ENCODE data around the gene PKN3.

The PKN3 gene

DNA sequence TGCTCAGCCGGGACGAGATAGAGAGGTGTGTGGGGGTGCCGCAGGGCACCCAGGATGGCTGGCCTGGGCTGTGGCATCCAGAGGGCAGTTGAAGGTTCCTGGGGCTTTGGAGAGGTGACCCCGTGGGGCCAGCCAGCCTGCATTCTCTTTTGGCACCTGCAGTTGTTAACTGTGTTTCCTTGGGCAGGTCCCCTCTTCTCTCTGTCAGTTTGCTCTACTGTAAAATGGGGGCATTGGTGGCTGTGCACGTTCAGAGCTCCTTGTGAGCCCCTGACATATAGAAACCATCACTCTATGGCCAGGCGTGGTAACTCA lies 13.1 kb downstream of the PKN3 start:
- DNase-seq, result no peak

- DNase-seq, result no peak
Measured at GRCh38 chr9:128716581-128717254, 14.4 kb downstream of the PKN3 start.

GRCh38 chr9:128718047-128718446 lies 15.7 kb downstream of the PKN3 start:
- DNase-seq, result no peak

DNA sequence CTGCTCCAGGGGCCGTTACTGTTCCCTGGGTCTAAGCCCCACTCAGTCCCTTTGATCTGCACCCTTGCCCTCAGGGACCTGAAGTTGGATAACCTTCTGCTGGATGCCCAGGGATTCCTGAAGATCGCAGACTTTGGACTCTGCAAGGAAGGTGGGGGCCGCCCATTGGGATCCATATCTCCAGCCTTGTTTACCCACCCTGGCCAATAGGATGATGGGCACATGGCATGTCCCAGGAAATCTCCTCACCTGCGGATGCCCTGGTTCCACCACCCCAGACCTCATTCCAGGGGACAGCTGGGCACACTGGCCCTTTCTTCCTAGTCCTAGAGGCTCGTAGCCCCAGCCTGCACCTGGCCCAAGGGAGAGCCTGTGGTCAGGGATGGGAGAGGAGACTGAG lies 16.2 kb downstream of the PKN3 start:
- no peak for DNase-seq

DNA sequence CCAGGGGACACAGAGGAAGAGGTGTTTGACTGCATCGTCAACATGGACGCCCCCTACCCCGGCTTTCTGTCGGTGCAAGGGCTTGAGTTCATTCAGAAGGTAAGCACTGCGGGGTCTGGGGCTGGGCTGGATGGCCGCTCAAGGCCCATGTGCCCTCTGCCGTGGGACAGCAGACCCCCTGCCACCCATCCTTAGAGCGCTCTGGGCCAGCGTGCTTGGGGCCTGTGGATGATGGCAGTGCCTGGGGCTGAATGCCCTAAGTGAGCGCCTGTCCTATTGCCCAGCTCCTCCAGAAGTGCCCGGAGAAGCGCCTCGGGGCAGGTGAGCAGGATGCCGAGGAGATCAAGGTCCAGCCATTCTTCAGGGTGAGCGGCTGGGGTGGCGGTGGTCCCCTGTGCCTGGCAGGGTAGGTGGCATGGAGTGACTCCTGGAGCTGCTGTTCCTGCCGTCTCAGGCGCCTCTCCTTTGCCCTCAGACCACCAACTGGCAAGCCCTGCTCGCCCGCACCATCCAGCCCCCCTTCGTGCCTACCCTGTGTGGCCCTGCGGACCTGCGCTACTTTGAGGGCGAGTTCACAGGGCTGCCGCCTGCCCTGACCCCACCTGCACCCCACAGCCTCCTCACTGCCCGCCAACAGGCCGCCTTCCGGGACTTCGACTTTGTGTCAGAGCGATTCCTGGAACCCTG lies 17.8 kb downstream of the PKN3 start:
- DNase-seq, result no peak

DNA sequence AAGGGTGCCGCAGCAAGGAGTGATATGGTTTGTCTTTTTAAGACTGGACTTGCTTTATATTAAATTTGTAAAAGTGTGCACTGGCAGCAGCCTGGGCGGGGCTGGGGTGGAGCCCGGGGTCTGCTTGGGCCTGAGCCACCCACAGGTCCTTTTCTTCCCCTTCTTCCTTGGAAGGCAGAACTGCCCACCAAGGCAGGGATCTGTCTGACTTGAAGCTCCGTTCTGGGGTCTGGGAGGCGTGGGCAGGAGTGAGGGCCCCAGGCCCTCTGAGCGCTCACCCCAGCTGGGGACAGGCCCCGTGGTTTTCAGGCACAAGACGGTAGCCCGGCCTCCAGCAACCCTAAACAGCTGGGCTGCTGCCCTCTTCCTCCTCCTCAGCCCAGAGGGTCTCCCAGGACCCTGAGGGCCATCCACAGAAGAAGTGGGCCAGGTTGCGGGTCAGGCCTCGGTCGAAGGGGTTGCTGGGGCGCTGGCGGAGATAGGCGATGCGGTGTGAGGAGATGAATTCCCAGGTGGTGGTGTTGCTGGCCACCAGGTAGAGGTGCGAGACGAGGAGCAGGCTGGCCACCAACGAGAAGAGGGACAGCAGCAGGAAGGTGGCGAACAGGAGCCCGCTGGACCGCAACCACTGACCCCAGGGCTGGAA lies 18.7 kb downstream of the PKN3 start:
- no peak for DNase-seq

DNA sequence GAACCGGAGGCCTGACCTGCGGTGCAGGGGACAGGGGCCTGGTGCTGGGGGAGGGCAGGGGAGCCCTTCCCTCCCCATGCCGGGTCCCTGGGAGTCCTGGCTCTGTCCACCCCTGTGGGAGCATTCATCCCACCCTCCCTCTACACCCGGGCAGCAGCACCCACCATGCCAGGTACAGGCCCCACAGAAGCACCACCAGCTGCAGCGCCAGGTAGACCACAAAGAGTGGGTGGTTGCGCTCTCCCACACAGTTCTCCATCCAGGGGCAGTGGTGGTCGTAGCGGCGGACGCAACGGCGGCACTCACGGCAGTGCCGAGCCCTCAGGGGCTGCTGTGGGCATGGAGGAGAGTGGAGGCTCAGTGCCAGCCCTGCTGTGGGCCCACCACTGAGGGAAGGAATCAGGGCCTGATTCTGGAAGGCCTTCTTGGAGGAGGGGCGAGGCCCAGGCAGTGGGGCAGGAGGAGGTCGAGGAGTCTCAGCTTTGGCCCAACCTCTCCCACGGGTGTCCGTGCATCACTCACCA lies 19.2 kb downstream of the PKN3 start:
- DNase-seq, result no peak

DNA sequence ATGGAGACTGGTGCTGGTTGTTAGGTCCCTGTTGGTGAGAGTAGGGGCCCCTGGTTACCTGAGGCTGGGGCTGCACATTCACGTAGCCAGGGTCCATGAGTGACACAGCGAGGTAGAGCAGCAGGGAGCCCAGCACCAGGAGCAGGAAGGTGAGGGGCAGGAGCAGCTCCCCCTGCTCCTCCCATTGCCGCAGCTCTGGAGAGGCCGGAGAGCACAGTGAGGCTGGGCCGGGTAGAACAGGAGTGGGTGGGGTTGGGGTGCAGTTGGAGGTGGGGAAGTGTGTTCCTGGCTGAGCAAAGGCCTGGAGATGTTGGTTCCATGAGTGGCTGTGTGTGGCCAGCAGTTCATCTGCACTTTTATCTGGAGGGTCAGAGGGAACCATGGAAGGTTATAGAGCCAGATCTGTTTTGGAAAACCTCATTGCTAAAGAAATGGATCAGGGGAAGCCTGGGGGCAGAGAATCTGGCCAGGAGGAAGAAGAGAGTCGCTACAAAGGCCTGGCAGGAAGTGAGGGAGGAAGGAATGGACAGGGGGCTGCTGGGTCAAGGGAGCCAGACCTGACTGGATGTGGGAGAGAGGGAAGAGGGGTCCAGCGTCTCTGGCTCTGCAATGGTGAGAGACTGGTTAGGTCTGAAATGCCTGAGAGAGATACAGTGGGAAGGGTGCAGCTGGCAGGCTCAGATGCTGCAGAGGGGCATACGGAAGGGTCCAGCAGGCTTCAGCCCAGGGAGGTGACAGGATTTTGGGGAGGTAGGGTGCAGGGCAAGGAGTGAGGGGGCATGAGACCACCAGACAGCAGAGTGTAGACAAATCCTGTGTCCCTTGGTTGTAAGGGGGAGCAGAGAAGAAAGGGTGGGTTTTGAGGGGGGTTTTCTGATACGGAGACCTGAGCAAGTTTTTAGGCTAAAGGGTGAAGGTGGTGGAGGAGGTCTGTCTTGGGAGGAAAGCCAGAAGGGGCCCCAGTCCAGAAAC lies 20.4 kb downstream of the PKN3 start:
- DNase-seq, result no peak

DNA sequence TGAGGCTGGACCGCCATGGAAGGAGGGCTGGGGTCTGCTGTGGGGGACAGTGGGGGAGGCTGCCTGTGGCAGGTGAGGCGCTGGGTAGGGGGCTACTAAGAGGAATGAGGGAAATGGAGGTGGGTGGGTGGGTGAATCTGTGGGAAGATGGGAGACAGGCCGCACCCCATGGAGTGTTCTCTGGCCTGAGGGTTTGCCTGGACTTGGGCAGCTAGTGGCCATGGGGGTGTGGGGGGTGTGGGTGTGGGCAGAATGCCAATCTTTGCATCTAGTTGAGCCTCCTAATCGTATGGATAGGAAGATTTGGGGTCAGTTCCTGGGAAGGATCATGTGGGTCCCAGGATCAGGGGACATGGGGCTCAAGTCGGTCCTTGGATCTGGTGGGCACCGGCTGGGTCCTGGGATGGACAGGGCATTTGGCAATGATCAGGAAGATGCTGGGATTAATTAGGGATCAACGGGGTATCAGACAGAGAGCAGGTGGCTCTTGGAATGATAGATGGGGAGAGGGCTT lies 21.1 kb downstream of the PKN3 start:
- DNase-seq, result peak in 1 of 56 donors; percentile 19

GRCh38 chr9:128723866-128724743 lies 21.8 kb downstream of the PKN3 start, which contains the start of gene ZDHHC12:
Gene ZDHHC12 (minus strand): TSS chr9:128724127. CDS start chr9:128724093, 34 bp downstream.
- peak in 55 of 56 donors; percentile 60 to 93 (median 84) for DNase-seq

DNA sequence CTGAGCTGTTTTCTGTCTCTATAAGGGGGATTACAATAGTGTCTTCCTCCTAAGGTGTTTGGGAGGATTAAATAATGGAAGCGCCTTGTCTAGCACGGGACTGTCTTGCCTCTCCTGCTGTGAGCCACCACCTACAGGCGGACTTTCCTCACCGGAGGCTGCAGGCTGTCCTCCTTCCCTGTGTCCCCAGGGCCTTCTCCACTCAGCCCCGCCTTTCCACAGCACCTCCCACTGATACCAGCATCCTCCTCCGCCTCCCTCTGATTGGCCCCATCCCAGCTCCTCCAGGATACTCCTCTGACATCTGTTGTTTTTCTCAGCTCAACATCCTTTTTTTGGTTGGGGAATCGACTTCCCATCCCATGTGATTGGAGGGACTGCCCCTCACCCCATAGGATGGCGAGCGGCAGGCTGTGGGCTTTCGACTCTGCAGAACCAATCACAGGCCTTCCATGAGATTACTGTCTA lies 22.5 kb downstream of the PKN3 start:
- peak in 43 of 56 donors; percentile 10 to 91 (median 53) for DNase-seq

DNA sequence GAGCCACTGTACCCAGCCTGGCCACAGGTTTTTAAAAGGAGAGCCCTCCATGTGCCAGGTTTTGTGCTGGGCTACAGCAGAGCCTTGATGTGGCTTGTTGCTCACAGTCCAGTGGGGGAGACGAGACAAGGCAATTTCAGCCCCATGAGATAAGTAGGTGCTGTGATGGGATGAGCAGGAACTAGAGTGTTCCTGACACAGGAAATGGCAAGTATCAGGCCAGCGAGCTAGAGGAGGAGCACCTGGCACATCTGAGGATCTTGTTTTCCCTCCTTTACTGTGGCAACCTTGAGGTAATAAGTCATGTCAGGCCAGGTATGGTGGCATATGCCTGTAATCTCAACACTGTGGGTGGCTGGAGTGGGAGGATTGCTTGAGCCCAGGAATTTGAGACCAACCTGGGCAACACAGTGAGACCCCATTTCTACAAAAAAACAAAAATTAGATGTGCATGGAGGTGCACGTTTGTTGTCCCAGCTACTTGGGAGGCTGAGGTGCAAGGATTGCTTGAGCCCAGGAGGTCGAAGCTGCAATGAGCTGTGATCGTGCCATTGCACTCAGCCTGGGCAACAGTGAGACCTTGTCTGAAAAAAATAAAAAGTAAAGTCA lies 25.4 kb downstream of the PKN3 start:
- DNase-seq, result no peak

DNA sequence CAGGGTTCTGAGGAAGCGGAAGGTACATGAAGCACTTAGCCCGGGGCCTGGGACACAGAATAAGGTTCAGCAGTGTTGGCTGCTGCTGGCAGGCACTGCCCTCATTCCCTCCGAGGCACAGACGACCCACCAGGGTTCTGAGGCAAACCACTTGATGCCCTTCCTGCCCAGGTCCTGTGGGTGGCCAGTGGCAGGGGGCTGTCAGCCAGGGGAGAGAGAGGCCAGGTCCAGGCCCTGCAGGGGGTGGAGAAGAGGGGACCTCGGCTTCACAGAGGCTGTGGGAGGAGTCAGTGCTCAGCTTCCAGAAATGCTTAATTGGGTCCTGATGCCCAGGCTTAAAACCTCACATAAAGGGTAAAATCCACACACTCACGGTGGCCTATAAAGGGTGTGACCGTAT lies 26.0 kb downstream of the PKN3 start:
- DNase-seq, result no peak

DNA sequence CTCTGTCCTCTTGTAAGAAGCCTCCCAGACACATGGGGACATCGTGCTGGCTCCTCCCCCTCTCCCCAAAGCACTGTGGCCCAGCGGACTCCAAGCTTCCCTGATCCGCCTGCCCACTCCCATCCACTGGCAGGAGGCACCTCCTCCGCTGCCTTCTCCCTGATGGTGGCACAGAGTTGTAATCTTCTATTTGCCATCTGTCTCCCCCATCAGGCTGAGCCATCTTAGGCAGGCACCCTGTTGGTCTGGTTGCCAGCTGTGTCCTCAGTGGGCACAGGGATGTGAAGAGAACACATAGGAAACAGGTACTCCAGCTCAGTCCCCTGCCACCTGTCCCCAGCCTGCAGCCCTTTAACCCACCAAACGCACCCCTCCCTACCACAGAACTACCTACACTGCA lies 27.0 kb downstream of the PKN3 start:
- DNase-seq, result peak in 1 of 56 donors; percentile 16

- no peak for DNase-seq
Measured at GRCh38 chr9:128729766-128730517, 27.6 kb downstream of the PKN3 start.

DNA sequence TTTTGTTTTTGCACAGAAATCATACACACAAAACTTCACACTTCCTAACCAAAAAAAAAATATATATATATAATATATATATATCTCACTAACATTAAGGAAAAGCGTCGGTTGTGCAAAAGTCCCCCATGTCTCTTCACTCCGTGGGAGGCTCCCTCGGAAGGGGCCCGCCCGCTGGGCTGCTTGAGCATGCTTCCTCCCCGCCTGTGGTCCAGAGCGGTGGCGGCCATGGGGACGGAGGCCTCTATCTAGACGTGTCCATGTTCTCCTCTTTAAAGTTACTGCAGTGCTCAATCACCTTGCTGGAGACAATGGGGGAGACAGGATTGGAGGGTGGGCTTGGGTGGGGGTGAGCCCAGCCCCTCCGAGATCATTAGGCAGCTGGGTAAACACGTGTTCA lies 28.8 kb downstream of the PKN3 start:
- DNase-seq, result no peak

GRCh38 chr9:128731691-128732090 lies 29.4 kb downstream of the PKN3 start:
- no peak for DNase-seq

DNA sequence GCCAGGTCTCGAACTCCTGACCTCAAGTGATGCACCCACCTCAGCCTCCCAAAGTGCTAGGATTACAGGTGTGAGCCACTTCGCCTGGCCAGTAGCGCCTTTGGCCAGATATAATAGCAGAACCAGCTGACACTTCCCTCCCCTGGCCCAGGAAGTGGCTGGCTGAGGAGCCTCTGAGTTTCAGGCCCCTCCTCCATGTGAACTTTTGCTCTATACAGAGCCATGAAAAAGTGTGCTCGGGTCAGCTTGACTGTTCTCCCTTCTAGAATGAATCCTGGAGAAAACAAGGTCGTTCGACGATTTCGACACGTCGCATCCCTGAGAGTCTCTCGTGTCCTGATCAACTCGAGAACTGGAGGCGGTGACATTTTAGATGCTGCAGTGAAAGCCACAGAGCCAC lies 30.3 kb downstream of the PKN3 start:
- no peak for DNase-seq

DNA sequence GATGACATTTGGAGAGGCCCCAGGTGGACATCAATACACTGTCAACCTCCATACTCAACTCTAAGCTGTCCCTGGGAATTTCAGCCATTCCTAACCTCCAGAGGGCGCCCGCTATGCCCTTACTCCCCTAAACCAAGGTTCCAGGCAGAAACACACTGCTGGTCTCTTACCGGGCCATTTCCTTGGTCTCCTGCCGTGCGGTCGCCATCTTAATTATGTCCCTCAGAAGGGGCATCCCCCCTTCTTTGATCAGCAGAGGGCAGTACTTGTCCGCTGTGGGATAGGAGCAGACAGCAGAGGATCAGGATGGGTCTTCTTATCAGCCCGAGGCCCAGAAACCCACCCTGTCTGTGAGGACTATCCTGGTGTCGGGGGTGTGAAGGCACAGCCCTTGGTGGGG lies 31.0 kb downstream of the PKN3 start:
- DNase-seq, result peak in 37 of 56 donors; percentile 7 to 77 (median 27)

All from amygdala (tissue), 56 donors.